Fibroblast of skin of scalp (primary cell): ENCODE data around the gene CTSK.
"Not testable (repeated sequence)": the region's sequence is repeated elsewhere in the genome, so short reads cannot be mapped to it uniquely, and the experiment has no call there.

Experiments
- DNase-seq: peaks from one replicate; pipeline ENCODE4 v3.0.0-alpha.2; 2013

Gene CTSK

GRCh38 chr1:150805899-150806298, 2.2 kb downstream of the CTSK start:
- DNase-seq, result no peak

- DNase-seq, result no peak
Observed at GRCh38 chr1:150804671-150805070, 3.4 kb downstream of the CTSK start.

- DNase-seq, result no peak
Observed at GRCh38 chr1:150799089-150799488, 9.0 kb downstream of the CTSK start.

- DNase-seq, result peak; percentile 79
Observed at GRCh38 chr1:150798525-150798924, 9.5 kb downstream of the CTSK start.

GRCh38 chr1:150796374-150796773, 11.7 kb downstream of the CTSK start:
- DNase-seq, result no peak

DNA sequence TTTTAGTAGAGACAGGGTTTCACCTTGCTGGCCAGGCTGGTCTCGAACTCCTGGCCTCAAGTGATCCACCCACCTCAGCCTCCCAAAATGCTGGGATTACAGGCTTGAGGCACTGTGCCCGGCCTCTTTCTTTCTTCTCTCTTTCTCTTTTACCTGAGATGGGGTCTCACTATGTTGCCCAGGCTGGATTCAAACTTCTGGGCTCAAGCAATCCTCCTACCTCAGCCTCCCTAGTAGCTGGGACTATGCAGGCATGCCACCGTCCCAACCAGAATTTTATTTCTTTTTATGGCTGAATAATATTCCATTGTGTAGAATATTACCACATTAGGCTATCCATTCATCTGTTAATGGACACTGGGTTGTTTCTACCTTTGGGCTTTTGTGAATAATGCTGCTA, 14.3 kb downstream of the CTSK start:
- not testable (repeated sequence) for DNase-seq

- DNase-seq, result no peak
Observed at GRCh38 chr1:150793221-150793620, 14.8 kb downstream of the CTSK start.

GRCh38 chr1:150791585-150791984, 16.5 kb downstream of the CTSK start:
- no peak for DNase-seq

DNA sequence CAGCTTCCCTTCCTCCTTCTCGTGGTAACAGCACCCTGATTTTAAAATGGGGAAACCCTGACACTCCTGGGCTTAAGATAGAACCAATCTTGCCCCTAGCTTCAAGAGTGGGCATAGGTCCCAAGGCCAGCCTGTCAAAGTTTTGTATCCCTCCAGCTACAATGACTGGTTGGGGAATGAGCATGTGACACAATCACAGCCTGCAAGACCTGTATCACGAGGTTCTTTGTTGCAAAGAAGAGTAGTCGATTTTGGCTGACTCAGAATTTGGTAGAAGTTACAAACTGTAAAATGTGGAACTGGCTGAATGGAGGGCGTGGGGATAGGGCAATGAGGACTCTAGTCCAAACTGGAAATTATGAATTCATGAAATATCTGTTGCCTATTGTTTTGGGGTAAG, 18.7 kb downstream of the CTSK start:
- DNase-seq, result no peak

- DNase-seq, result no peak
Observed at GRCh38 chr1:150788946-150789345, 19.1 kb downstream of the CTSK start.

GRCh38 chr1:150787455-150787854, 20.6 kb downstream of the CTSK start:
- no peak for DNase-seq

DNA sequence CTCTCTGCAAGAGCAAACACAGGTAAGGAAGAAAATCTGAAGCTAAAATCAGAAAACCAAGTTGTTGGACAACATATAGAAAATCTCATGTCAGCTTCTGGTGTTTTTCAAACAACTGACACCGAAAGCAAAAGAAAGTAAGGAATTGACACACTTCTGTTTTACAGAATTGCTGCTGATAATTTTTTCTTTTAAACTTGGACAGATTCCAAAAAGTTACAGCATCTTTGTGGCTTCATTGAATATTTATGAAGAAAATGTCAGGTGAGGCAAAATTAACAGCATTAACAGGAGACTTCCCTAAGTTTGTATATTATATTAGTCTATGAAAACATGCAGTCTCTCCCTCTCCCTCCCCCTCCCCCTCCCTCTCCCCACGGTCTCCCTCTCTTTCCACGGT, 27.6 kb downstream of the CTSK start:
- no peak for DNase-seq

DNA sequence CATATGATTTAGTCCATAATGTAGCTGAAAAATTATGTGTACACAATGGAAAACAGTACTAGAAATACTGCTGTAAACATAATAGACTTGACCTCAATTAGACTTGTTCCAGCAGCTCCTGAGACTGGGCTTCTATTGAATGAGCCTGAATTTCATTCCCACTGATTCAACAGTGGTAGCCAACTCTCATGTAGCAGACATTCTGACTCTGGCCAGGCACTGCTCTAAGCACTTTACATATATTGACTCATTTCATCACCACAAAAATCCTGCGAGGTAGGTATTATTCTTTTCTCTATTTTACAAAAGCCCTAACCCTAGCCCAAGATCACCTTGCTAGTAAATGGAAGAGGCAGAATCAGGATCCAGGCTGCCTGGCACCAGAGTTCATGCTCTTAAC, 29.7 kb downstream of the CTSK start:
- DNase-seq, result no peak

DNA sequence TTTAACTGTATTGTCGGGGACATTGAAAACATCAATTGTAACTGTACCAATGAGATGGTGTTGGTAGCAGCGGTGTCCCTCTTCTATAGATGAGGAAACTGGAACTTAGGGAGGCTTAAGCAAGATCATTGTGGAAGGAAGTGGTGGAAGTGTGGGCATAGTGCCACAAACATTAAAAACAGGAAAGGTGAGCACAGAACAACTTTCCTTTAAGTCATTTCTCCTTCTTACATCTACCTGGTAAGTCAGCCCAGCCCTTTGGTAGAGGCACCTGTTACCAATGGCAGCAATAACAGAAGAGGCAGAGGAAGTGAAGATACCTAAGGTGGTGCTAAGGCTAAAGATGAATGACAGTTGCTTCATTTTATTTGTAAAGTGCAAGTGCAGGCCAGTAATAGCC, 30.5 kb downstream of the CTSK start:
- no peak for DNase-seq

- not testable (repeated sequence) for DNase-seq
Observed at GRCh38 chr1:150775931-150776505, 32.0 kb downstream of the CTSK start.

DNA sequence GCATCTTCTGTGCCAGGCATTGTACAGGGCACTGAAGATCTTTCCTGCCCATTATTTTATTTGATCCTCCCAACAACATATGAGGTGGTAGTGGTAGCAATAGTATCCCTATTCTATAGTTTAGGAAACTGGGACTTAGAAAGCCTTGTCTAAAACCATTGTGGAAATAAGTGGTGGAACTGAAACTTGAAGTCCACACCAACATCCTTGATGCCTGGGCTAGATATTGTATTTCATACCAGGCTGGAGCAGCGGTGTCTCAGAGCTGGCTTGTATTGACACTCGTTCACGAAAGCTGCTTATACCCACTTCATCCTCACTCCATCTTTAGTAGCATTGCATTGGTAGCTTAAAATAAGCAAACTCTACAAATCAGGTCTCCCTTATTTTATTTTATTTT, 32.8 kb downstream of the CTSK start:
- DNase-seq, result no peak

- DNase-seq, result no peak
Observed at GRCh38 chr1:150772326-150772725, 35.7 kb downstream of the CTSK start.

- DNase-seq, result not testable (repeated sequence)
Observed at GRCh38 chr1:150767704-150768103, 40.4 kb downstream of the CTSK start.

DNA sequence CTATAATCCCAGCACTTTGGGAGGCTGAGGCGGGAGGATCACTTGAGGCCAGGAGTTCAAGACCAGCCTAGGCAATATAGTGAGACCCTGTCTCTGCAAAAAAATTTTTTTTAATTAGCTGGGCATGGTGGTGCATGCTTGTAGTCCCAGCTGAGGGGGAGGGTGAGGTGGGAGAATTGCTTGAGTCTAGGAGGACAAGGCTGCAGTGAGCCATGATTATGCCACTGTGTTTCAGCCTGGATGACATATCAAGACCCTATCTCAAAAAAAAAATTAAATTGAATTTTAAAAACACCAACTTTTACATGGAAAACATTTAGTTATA, 42.1 kb downstream of the CTSK start:
- not testable (repeated sequence) for DNase-seq

DNA sequence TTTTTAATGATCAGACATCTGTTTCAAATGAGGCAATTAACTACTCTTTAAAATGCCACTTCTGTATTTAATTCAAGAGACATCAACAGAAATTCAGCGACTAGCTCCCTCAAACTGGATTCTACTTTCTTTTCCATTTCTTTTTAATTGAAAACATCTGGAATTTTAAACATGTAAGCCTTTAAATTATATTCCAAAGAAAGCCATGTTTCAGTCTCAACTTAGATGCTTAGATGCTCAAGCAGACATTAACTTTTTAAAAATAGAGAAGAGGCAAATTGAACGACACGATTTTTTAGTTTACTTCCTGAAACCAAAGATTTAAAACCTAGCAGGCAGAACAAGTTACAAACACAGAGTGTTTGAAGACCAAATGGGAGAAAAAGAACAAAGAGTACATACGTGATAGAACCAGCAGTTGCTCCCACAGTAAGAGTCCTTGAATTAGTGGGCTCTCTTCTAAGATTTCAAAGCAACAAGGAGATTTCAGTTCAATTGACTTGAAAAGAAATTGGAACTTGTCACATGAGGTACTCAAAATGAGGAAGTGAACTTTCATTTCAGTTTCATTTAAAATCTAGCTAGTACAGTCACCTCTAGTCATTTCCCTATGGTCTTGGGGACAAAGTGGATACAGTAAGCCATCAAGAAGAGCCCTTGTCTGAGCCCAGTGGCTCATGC, 42.6 kb downstream of the CTSK start, which contains the start of gene CTSS:
CTSS (minus strand) TSS at position 483 of the 681 bp plus-strand sequence. CDS start 1,015 bp downstream, outside the sequence.
- DNase-seq, result peak; percentile 18

DNA sequence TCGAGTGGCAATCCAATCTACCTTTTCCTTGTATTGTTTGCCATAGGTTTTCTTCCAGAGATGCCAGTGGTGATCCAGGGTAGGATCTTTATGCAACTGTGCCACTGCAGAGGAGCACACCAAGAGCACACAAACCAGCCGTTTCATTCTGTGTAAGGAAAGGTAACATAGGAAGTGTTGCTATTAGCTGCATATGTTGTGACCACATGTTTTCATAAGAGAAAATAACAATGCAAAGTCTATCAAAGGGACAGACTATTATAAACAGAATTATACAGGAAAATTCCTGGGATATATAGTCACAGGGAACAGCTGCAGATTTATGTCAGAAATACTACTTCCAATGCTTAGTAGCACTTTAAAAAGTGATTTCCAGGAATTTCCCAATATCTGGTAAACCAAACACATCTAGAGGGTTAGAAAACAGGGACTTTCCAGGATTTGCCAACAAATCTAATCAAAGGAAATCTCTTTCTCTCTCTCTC, 43.4 kb downstream of the CTSK start:
- DNase-seq, result peak; percentile 70

- DNase-seq, result no peak
Observed at GRCh38 chr1:150763018-150763417, 45.0 kb downstream of the CTSK start.

DNA sequence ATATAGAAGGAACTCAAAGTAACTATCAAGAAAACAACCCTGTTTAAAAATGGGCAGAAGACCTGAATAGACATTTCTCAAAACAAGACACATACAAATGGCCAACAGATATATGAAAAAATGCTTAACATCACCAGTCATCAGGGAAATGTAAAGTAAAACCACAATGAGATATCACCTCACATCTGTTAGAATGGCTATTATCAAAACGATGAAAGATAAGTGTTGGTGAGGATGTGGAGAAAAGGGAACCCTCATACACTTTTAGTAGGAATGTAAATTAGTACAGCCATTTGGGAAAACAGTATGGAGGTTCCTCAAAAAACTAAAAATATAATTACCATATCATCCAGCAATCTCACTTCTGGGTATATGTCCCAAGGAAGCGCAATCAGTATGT, 45.5 kb downstream of the CTSK start:
- DNase-seq, result no peak

- no peak for DNase-seq
Observed at GRCh38 chr1:150761801-150762200, 46.3 kb downstream of the CTSK start.

- DNase-seq, result peak; percentile 5
Observed at GRCh38 chr1:150760013-150760412, 48.0 kb downstream of the CTSK start.
